Sigmoid colon (tissue), 4 donors: ENCODE results near the gene HK1.

Source experiments
- CTCF ChIP-seq, 4 experiments: fragments of 450-650 bp in 3 of 4; fragments of 200-600 bp in 1 of 4; IDR thresholded peaks; one replicate each; pipeline ENCODE4 v1.5.1; 2016 to 2019; ENCODE audit warnings: antibody characterized with exemption in 4 of 4, mild to moderate bottlenecking in 3 of 4, moderate library complexity in 2 of 4
- EP300 ChIP-seq, 4 donors: sonication (generic); formaldehyde crosslinking; IDR thresholded peaks; one replicate each; pipeline ENCODE4 v1.6.1; 2017; ENCODE audit warnings: antibody characterized with exemption in 4 of 4
- POLR2A ChIP-seq, 2 donors: fragments of 450-650 bp; IDR thresholded peaks; one replicate each; pipeline ENCODE4 v1.6.1; 2016; ENCODE audit warnings: antibody characterized with exemption in 2 of 2, mild to moderate bottlenecking in 2 of 2, moderate library complexity in 2 of 2

- TF ChIP-seq CTCF (IDR thresholded peaks at IDR 0.05) (no peak), POLR2A (IDR thresholded peaks at IDR 0.05) (no peak), EP300 (IDR thresholded peaks at IDR 0.05) (no peak)
These were observed 31.0 kb upstream of the HK1 start for GRCh38 chr10:69247313-69247710.
